ENCODE measurements around the gene CRNKL1. TPM values are rescaled to one million over a fixed set of nuclear protein-coding genes. Genes with fewer than 3 reads are reported as not detected.

Gene CRNKL1
- total RNA-seq, 2 donors from 2014 or later: 22.2 to 23.4 TPM

GRCh38 chr20:20095114-20095872 lies 43.0 kb upstream of the CRNKL1 start:
- DNase-seq: no peak
- 94 to 97% methylated on average over 7 to 10 of the region's 10 CpGs for WGBS, 2 experiments (ENCODE audit: insufficient coverage in 1 of 2, insufficient read length in 1 of 2)
- H3K4me3 Mint-ChIP-seq: no peak overlapping the region
- no peaks in the 10 kb centered on the region for H3K36me3 Mint-ChIP-seq (ENCODE audit: low read depth)
- peaks cover 2% of the 10 kb centered on the region for H3K27me3 Mint-ChIP-seq (ENCODE audit: insufficient read depth)
- Histone ChIP-seq H3K27ac (ENCODE audit: low read depth, low read length) (no peak overlapping the region), H3K4me1 (ENCODE audit: control insufficient read depth, insufficient read depth, low read length) (no peaks in the 10 kb centered on the region), H3K4me3 (ENCODE audit: low read length) (no peak overlapping the region), H3K27me3 (ENCODE audit: control insufficient read depth, insufficient read depth, low read length, poor library complexity, severe bottlenecking) (no peaks in the 10 kb centered on the region), H3K9ac (ENCODE audit: extremely low read depth, low read length, poor library complexity, severe bottlenecking) (no peak overlapping the region), H3K9me3 (ENCODE audit: control insufficient read depth, low read length) (no peaks in the 10 kb centered on the region), H3K36me3 (ENCODE audit: control insufficient read depth, insufficient read depth, low read length) (no peaks in the 10 kb centered on the region)
- TF ChIP-seq, protein P1, sequence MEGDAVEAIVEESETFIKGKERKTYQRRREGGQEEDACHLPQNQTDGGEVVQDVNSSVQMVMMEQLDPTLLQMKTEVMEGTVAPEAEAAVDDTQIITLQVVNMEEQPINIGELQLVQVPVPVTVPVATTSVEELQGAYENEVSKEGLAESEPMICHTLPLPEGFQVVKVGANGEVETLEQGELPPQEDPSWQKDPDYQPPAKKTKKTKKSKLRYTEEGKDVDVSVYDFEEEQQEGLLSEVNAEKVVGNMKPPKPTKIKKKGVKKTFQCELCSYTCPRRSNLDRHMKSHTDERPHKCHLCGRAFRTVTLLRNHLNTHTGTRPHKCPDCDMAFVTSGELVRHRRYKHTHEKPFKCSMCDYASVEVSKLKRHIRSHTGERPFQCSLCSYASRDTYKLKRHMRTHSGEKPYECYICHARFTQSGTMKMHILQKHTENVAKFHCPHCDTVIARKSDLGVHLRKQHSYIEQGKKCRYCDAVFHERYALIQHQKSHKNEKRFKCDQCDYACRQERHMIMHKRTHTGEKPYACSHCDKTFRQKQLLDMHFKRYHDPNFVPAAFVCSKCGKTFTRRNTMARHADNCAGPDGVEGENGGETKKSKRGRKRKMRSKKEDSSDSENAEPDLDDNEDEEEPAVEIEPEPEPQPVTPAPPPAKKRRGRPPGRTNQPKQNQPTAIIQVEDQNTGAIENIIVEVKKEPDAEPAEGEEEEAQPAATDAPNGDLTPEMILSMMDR (conservative IDR thresholded peaks at IDR 0.05): no peak
- peaks cover 4% of the 10 kb centered on the region for H3K4me1 Mint-ChIP-seq
- no peaks in the 10 kb centered on the region for H3K9me3 Mint-ChIP-seq
- no peak overlapping the region for H3K27ac Mint-ChIP-seq

DNA sequence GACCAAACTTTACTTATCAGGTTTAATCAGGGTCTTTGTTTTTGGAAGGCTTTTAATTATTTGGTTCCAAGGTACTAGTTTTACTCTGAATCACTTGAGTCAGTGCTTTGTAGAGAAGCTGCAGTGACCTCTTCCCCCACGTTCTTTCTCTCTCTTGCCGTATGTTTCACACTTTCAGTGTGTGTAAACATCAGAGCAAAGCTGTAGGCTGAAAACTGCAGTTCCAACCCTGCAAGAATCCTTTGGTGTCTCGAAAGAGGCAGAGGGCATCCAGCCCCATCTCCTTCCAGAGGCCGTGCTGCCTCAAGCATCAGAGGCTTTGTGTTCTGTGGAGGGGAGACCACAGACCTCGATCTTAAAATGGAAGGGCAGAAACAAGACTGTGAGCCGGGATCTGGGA lies 42.1 kb upstream of the CRNKL1 start:
- Histone ChIP-seq H3K4me1 (ENCODE audit: control insufficient read depth, insufficient read depth, low read length) (no peaks in the 10 kb centered on the region), H3K9me3 (ENCODE audit: control insufficient read depth, low read length) (no peaks in the 10 kb centered on the region), H3K27me3 (ENCODE audit: control insufficient read depth, insufficient read depth, low read length, poor library complexity, severe bottlenecking) (no peaks in the 10 kb centered on the region), H3K4me3 (ENCODE audit: low read length) (no peak overlapping the region), H3K9ac (ENCODE audit: extremely low read depth, low read length, poor library complexity, severe bottlenecking) (no peak overlapping the region), H3K27ac (ENCODE audit: low read depth, low read length) (no peak overlapping the region), H3K36me3 (ENCODE audit: control insufficient read depth, insufficient read depth, low read length) (no peaks in the 10 kb centered on the region)
- Mint-ChIP-seq H3K27me3 (ENCODE audit: insufficient read depth) (peaks cover 6% of the 10 kb centered on the region), H3K9me3 (no peaks in the 10 kb centered on the region), H3K36me3 (ENCODE audit: low read depth) (no peaks in the 10 kb centered on the region), H3K27ac (no peak overlapping the region), H3K4me1 (peaks cover 4% of the 10 kb centered on the region), H3K4me3 (no peak overlapping the region)
- no peak for DNase-seq
- WGBS, 2 experiments (ENCODE audit: insufficient coverage in 1 of 2, insufficient read length in 1 of 2): 86 to 93% methylated on average over 5 to 6 of the region's 6 CpGs
- TF ChIP-seq, protein P1 (conservative IDR thresholded peaks at IDR 0.05): no peak

DNA sequence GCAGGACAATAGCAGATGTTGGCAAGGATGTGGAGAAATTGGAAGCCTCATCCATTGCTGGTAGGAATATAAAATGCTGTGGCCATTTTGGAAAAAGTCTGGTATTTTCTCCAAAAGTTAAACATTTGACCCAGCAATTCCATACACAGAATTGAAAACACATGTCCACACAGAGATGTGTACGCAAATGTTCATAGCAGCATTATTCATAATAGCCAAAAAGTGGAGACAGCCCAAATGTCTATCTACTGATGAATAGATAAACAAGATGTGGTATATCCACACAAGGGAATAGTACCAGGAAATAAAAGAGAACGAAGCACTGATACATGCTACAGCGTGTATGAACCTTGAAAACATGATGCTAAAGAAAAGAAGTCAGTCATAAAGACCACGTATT lies 40.6 kb upstream of the CRNKL1 start:
- Histone ChIP-seq H3K27ac (ENCODE audit: low read depth, low read length) (no peak overlapping the region), H3K4me1 (ENCODE audit: control insufficient read depth, insufficient read depth, low read length) (no peaks in the 10 kb centered on the region), H3K27me3 (ENCODE audit: control insufficient read depth, insufficient read depth, low read length, poor library complexity, severe bottlenecking) (no peaks in the 10 kb centered on the region), H3K36me3 (ENCODE audit: control insufficient read depth, insufficient read depth, low read length) (no peaks in the 10 kb centered on the region), H3K4me3 (ENCODE audit: low read length) (no peak overlapping the region), H3K9me3 (ENCODE audit: control insufficient read depth, low read length) (no peaks in the 10 kb centered on the region), H3K9ac (ENCODE audit: extremely low read depth, low read length, poor library complexity, severe bottlenecking) (no peak overlapping the region)
- Mint-ChIP-seq H3K9me3 (no peaks in the 10 kb centered on the region), H3K27ac (no peak overlapping the region), H3K4me3 (no peak overlapping the region), H3K27me3 (ENCODE audit: insufficient read depth) (peaks cover 12% of the 10 kb centered on the region), H3K36me3 (ENCODE audit: low read depth) (no peaks in the 10 kb centered on the region), H3K4me1 (peaks cover 4% of the 10 kb centered on the region)
- TF ChIP-seq, protein P1 (conservative IDR thresholded peaks at IDR 0.05): no peak
- no peak for DNase-seq
- WGBS, 2 experiments (ENCODE audit: insufficient coverage in 1 of 2, insufficient read length in 1 of 2): 93 to 94% methylated on average over 4 of the region's 4 CpGs

Measured in endodermal cell (in vitro differentiated cells).